GM12878 (cell line): ENCODE results near the gene TWIST1. TPM values are rescaled to one million over a fixed set of nuclear protein-coding genes. Genes with fewer than 3 reads are reported as not detected.

Source experiments
- ATAC-seq: fragments of 200-7000 bp; cut with Tn5 transposase; 3 replicates; pipeline ENCODE4 v1.9.1; 2020; ENCODE audit warnings: mild to moderate bottlenecking, moderate library complexity
- BruUV-seq: library from RNA; stranded (reverse); fragments of 400-500 nt; replicated peaks from 2 replicates; lab custom pipeline; 2021; lab: Mats Ljungman, UMichigan
- CTCF ChIA-PET: fragments of 300-600 bp; sonication (Branson Sonifier 250); formaldehyde crosslinking; extraction: SDS; loops from one replicate; lab custom pipeline; 2021; ENCODE audit warnings: inconsistent platforms; lab: Yijun Ruan, JAX
- POLR2A ChIA-PET: fragments of 350-600 bp; formaldehyde crosslinking; extraction: SDS; loops from one replicate; lab custom pipeline; 2021; ENCODE audit warnings: inconsistent platforms; lab: Charles Lee
- RAD21 ChIA-PET: fragments of 300-600 bp; sonication (Branson Sonifier 250); formaldehyde crosslinking; loops from one replicate; lab custom pipeline; 2023; ENCODE audit warnings: antibody characterized with exemption; ENCODE audit not compliant: unreplicated experiment; lab: Charles Lee
- SMC1A ChIA-PET: fragments of 300-600 bp; sonication (Branson Sonifier 250); formaldehyde crosslinking; loops from one replicate; lab custom pipeline; 2023; ENCODE audit not compliant: unreplicated experiment, uncharacterized antibody; lab: Charles Lee
- DNase-seq: peaks from one replicate; pipeline ENCODE4 v3.0.0-alpha.2; 2011; ENCODE audit warnings: low read depth, low spot score
- FAIRE-seq: peaks from 3 replicates; lab custom pipeline; 2011; peaks lifted over from hg19 to GRCh38; lab: Jason Lieb, UNC
- H2AFZ ChIP-seq: 2 replicates; pipeline ENCODE4 v1.6.0; 2011; ENCODE audit warnings: low read depth, low read length, control low read depth; ENCODE audit not compliant: control insufficient read depth
- H3K27ac ChIP-seq: 2 replicates; pipeline ENCODE4 v1.5.1; 2011; ENCODE audit warnings: control low read depth; ENCODE audit not compliant: control insufficient read depth, insufficient read depth
- H3K27me3 ChIP-seq, 2 experiments: replicated peaks in 1 of 2; 2 replicates each; pipeline versions ENCODE4 v1.6.0 to v1.6.1; 2011; ENCODE audit warnings: low read length in 1 of 2; ENCODE audit not compliant: control insufficient read depth in 2 of 2, insufficient read depth in 2 of 2
- H3K36me3 ChIP-seq, 2 experiments: 2 replicates each; pipeline ENCODE4 v1.5.1; 2011; ENCODE audit warnings: low read length in 1 of 2; ENCODE audit not compliant: control insufficient read depth in 2 of 2, insufficient read depth in 2 of 2
- H3K4me1 ChIP-seq: 2 replicates; pipeline ENCODE4 v1.6.1; 2011; ENCODE audit warnings: mild to moderate bottlenecking, low read length, moderate library complexity, mixed read lengths; ENCODE audit not compliant: control insufficient read depth, insufficient read depth
- H3K4me2 ChIP-seq: 2 replicates; pipeline ENCODE4 v1.6.0; 2011; ENCODE audit warnings: control low read depth; ENCODE audit not compliant: control insufficient read depth, insufficient read depth
- H3K4me3 ChIP-seq: fragments of 200-600 bp; sonication (generic); 2 replicates; pipeline ENCODE4 v1.5.1; 2016
- H3K79me2 ChIP-seq: 2 replicates; pipeline ENCODE4 v1.6.0; 2011; ENCODE audit warnings: low read length; ENCODE audit not compliant: control insufficient read depth, insufficient read depth
- H3K9ac ChIP-seq: 2 replicates; pipeline ENCODE4 v1.8.0; 2011; ENCODE audit warnings: low read length, control low read depth, mixed read lengths; ENCODE audit not compliant: control insufficient read depth, insufficient read depth
- H3K9me3 ChIP-seq: replicated peaks from 3 replicates; pipeline ENCODE4 v1.5.1; 2011; ENCODE audit warnings: mild to moderate bottlenecking, low read length; ENCODE audit not compliant: control insufficient read depth, insufficient read depth
- H4K20me1 ChIP-seq: 2 replicates; pipeline ENCODE4 v1.6.0; 2011; ENCODE audit not compliant: control insufficient read depth, insufficient read depth
- EGR1 ChIP-seq, 2 experiments: IDR thresholded peaks; 1 replicate in 1 of 2; 2 replicates in 1 of 2; pipeline ENCODE4 v1.6.1; 2011 to 2012; ENCODE audit warnings: low read depth in 2 of 2, low read length in 2 of 2, borderline replicate concordance in 1 of 2, mild to moderate bottlenecking in 1 of 2, moderate library complexity in 1 of 2
- EP300 ChIP-seq, 2 experiments: fragments of 150-350 bp in 1 of 2; IDR thresholded peaks; 2 replicates each; pipeline ENCODE4 v1.6.1; 2011 to 2012; ENCODE audit warnings: low read depth in 2 of 2, low read length in 2 of 2, borderline replicate concordance in 1 of 2, improper control_type of control experiment in 1 of 2, inconsistent platforms in 1 of 2; ENCODE audit not compliant: control insufficient read depth in 1 of 2
- HDAC2 ChIP-seq: fragments of 200-600 bp; sonication (generic); IDR thresholded peaks from 2 replicates; pipeline ENCODE4 v1.6.1; 2017
- NFXL1 ChIP-seq: fragments of 450-650 bp; IDR thresholded peaks from 2 replicates; pipeline ENCODE4 v1.6.1; 2017; ENCODE audit warnings: antibody characterized with exemption, mild to moderate bottlenecking, borderline replicate concordance
- RBBP5 ChIP-seq: fragments of 200-600 bp; sonication (generic); conservative IDR thresholded peaks from 2 replicates; pipeline ENCODE4 v1.6.1; 2016
- RUNX3 ChIP-seq: IDR thresholded peaks from 2 replicates; pipeline ENCODE4 v1.6.1; 2012; ENCODE audit warnings: low read length, inconsistent platforms
- SMARCA5 ChIP-seq: fragments of 450-650 bp; IDR thresholded peaks from 2 replicates; pipeline ENCODE4 v1.6.1; 2017; ENCODE audit warnings: mild to moderate bottlenecking
- SMC3 ChIP-seq: IDR thresholded peaks from 2 replicates; pipeline ENCODE4 v1.6.1; 2011; ENCODE audit warnings: low read length, improper control_type of control experiment, borderline replicate concordance
- SRF ChIP-seq, 2 experiments: IDR thresholded peaks; 2 replicates each; pipeline ENCODE4 v1.6.1; 2011; ENCODE audit warnings: low read depth in 2 of 2, low read length in 2 of 2, mild to moderate bottlenecking in 1 of 2, moderate library complexity in 1 of 2
- TCF12 ChIP-seq: IDR thresholded peaks from 2 replicates; pipeline ENCODE4 v1.6.1; 2011; ENCODE audit warnings: low read depth, mild to moderate bottlenecking, low read length
- ZNF274 ChIP-seq: IDR thresholded peaks from one replicate; pipeline ENCODE4 v1.8.0; 2011; ENCODE audit not compliant: insufficient read length, insufficient read depth
- WGBS: methylation state at CpG from one replicate; pipeline ENCODE4 v1.1.6; 2016; ENCODE audit warnings: low lambda C conversion rate; ENCODE audit not compliant: insufficient replicate concordance, insufficient coverage; ENCODE audit errors: missing lambda C conversion rate; 5-methylcytosine and 5-hydroxymethylcytosine counted together
- in situ Hi-C: fragments of 300-500 bp; cut with MboI; formaldehyde crosslinking; loops from 9 replicates; pipeline ENCODE4 v1.14.3; 2018; ENCODE audit warnings: mixed read lengths
- intact Hi-C: fragments of 100-400 bp; cut with micrococcal nuclease; formaldehyde crosslinking; loops from one replicate; pipeline ENCODE4 v1.14.2; 2022; ENCODE audit not compliant: unreplicated experiment
- polyA plus RNA-seq, 11 experiments: library from polyadenylated mRNA; depleted of rRNA in 4 of 11; unstranded in 6 of 11; stranded (reverse) in 5 of 11; fragments of >200 nt; fragmentation: Nextera tagmentation in 4 of 11; fragmentation: Illumina TruSeq in 1 of 11; extraction: Ambion mirVana in 4 of 11; extraction: Trizol in 1 of 11; gene quantifications; 1 replicate in 1 of 11; 2 replicates in 10 of 11; pipeline versions ENCODE4 v1.2.1 to v1.2.3, GENCODE V29; 2011 to 2016; ENCODE audit warnings: inconsistent platforms in 2 of 11, missing spikeins in 2 of 11, low read depth in 1 of 11
- total RNA-seq, 4 experiments: library from RNA; depleted of rRNA in 3 of 4; stranded (reverse); fragments of >200 nt in 3 of 4; fragmentation: Illumina TruSeq in 1 of 4; extraction: Trizol in 1 of 4; gene quantifications; 2 replicates each; pipeline versions ENCODE4 v1.2.1 to v1.2.3, GENCODE V29; 2013 to 2021
- TF ChIP-seq, protein P1 (sequence below): fragments of 450-650 bp; formaldehyde crosslinking; IDR thresholded peaks from 2 replicates; pipeline ENCODE4 v1.4.0; 2020; ENCODE audit warnings: mild to moderate bottlenecking, moderate library complexity
- TF ChIP-seq, protein P2 (sequence below): fragments of 450-650 bp; IDR thresholded peaks from 2 replicates; pipeline ENCODE4 v1.6.1; 2016; ENCODE audit warnings: mild to moderate bottlenecking

TWIST1 gene
- total and polyA plus RNA-seq, 10 of the 15 experiments (the other 5 are each of a cell fraction or from before 2014, with no cell fraction given): not detected

DNA sequence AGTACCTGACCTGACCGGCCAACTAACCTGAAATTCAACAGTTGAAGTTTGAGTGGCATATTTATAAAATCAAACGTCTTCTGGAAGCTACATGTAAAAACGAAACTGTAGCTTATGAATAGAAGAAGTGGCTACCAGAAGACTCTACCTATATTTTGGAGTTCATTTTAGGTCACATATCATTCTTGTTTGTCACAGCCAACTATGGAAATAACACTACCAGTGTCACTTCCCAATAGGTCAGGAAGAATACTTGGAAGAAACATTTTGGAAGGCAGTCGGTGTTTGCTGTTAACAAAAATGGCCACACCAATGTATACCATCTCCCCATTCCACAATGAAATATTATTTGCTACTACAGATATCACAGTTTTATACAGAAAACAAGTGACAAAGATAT is 12.6 kb downstream of the TWIST1 start:
- Histone ChIP-seq H3K27ac (no peak overlapping the region), H3K4me3 (no peak overlapping the region), H3K9me3 (no peaks in the 10 kb centered on the region; the same call in 1 of the 3 replicates), H3K79me2 (no peaks in the 10 kb centered on the region), H3K4me2 (no peak overlapping the region), H3K9ac (no peak overlapping the region), H4K20me1 (no peaks in the 10 kb centered on the region), H2AFZ (no peak overlapping the region), H3K36me3 (no peaks in the 10 kb centered on the region), H3K4me1 (no peaks in the 10 kb centered on the region; the same call in 1 of the 2 replicates), H3K27me3 (peaks cover 8 to 14% of the 10 kb centered on the region in 2 experiments)
- TF ChIP-seq ZNF274: no peak
- TF ChIP-seq SMC3: no peak
- TF ChIP-seq RUNX3: no peak
- no peak for TF ChIP-seq TCF12
- no peak for TF ChIP-seq NFXL1
- TF ChIP-seq HDAC2: no peak
- TF ChIP-seq, protein P1, sequence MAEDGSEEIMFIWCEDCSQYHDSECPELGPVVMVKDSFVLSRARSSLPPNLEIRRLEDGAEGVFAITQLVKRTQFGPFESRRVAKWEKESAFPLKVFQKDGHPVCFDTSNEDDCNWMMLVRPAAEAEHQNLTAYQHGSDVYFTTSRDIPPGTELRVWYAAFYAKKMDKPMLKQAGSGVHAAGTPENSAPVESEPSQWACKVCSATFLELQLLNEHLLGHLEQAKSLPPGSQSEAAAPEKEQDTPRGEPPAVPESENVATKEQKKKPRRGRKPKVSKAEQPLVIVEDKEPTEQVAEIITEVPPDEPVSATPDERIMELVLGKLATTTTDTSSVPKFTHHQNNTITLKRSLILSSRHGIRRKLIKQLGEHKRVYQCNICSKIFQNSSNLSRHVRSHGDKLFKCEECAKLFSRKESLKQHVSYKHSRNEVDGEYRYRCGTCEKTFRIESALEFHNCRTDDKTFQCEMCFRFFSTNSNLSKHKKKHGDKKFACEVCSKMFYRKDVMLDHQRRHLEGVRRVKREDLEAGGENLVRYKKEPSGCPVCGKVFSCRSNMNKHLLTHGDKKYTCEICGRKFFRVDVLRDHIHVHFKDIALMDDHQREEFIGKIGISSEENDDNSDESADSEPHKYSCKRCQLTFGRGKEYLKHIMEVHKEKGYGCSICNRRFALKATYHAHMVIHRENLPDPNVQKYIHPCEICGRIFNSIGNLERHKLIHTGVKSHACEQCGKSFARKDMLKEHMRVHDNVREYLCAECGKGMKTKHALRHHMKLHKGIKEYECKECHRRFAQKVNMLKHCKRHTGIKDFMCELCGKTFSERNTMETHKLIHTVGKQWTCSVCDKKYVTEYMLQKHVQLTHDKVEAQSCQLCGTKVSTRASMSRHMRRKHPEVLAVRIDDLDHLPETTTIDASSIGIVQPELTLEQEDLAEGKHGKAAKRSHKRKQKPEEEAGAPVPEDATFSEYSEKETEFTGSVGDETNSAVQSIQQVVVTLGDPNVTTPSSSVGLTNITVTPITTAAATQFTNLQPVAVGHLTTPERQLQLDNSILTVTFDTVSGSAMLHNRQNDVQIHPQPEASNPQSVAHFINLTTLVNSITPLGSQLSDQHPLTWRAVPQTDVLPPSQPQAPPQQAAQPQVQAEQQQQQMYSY (CRISPR knock-in tag): no peak
- no peak for TF ChIP-seq SRF (IDR thresholded peaks at IDR 0.05; ENCODE audit: low read depth in 2 of 2, low read length in 2 of 2)
- no peak for TF ChIP-seq EGR1 (IDR thresholded peaks at IDR 0.05; ENCODE audit: borderline replicate concordance in 1 of 2, low read depth in 2 of 2, low read length in 2 of 2)
- no peak for TF ChIP-seq EP300 (IDR thresholded peaks at IDR 0.05; ENCODE audit: borderline replicate concordance in 1 of 2, control insufficient read depth in 1 of 2, low read depth in 2 of 2, low read length in 2 of 2)
- no peak for TF ChIP-seq RBBP5
- TF ChIP-seq, protein P2, sequence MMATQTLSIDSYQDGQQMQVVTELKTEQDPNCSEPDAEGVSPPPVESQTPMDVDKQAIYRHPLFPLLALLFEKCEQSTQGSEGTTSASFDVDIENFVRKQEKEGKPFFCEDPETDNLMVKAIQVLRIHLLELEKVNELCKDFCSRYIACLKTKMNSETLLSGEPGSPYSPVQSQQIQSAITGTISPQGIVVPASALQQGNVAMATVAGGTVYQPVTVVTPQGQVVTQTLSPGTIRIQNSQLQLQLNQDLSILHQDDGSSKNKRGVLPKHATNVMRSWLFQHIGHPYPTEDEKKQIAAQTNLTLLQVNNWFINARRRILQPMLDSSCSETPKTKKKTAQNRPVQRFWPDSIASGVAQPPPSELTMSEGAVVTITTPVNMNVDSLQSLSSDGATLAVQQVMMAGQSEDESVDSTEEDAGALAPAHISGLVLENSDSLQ: no peak
- TF ChIP-seq SMARCA5: no peak
- BruUV-seq: no TSS peak
- no peak for ATAC-seq
- ChIA-PET CTCF (no interaction called here), SMC1A (no interaction called here), RAD21 (no interaction called here), POLR2A (no interaction called here)
- intact Hi-C loops (no loop called here), in situ Hi-C loops (loop anchor here (25.0 kb wide), 1 partner anchor 557 kb away; no protein-coding TSS in a partner anchor)
- FAIRE-seq: no peak
- 27% methylated on average over 4 of the region's 4 CpGs for WGBS
- no peak for DNase-seq
